Stomach (tissue), 9 donors: ENCODE data around the gene IPMK. TPM values are rescaled to one million over a fixed set of nuclear protein-coding genes. Genes with fewer than 3 reads are reported as not detected.

Experiments
- DNase-seq, 2 donors: peaks; one replicate each; pipeline versions ENCODE4 v3.0.0 to v3.0.0-alpha.2; 2013 to 2019
- H3K27ac ChIP-seq, 5 donors: fragments of 200-600 bp in 4 of 5; sonication (generic) in 4 of 5; one replicate each; pipeline ENCODE4 v1.5.1; 2013 to 2019; ENCODE audit warnings: mild to moderate bottlenecking in 1 of 5, moderate library complexity in 1 of 5
- H3K27me3 ChIP-seq, 3 donors: fragments of 200-600 bp; sonication (generic); one replicate each; pipeline ENCODE4 v1.5.1; 2017 to 2019; ENCODE audit warnings: mixed run types in 1 of 3
- H3K36me3 ChIP-seq, 4 donors: fragments of 200-600 bp; sonication (generic); 1 replicate in 3 of 4; 2 replicates in 1 of 4; pipeline ENCODE4 v1.5.1; 2016 to 2019
- H3K4me1 ChIP-seq, 4 donors: fragments of 200-600 bp; sonication (generic); one replicate each; pipeline ENCODE4 v1.5.1; 2016 to 2019
- H3K4me3 ChIP-seq, 4 donors: fragments of 200-600 bp; sonication (generic) in 3 of 4; one replicate each; pipeline ENCODE4 v1.5.1; 2016 to 2019; ENCODE audit warnings: mild to moderate bottlenecking in 1 of 4
- H3K9me3 ChIP-seq, 4 donors: fragments of 200-600 bp; sonication (generic); one replicate each; pipeline ENCODE4 v1.5.1; 2016 to 2019
- EP300 ChIP-seq: sonication (generic); formaldehyde crosslinking; IDR thresholded peaks from one replicate; pipeline ENCODE4 v1.6.1; 2017; ENCODE audit warnings: antibody characterized with exemption
- POLR2A ChIP-seq, 4 donors: fragments of 450-650 bp; IDR thresholded peaks; one replicate each; pipeline ENCODE4 v1.6.1; 2016; ENCODE audit warnings: antibody characterized with exemption in 4 of 4, control low read depth in 2 of 4, mild to moderate bottlenecking in 1 of 4, moderate library complexity in 1 of 4
- POLR2AphosphoS5 ChIP-seq, 3 donors: sonication (generic); formaldehyde crosslinking; IDR thresholded peaks; one replicate each; pipeline ENCODE4 v1.6.1; 2016; ENCODE audit warnings: antibody characterized with exemption in 3 of 3
- WGBS, 5 donors: extraction: QIAGEN DNeasy Blood & Tissue Kit in 3 of 5; methylation state at CpG; one replicate each; pipeline versions ENCODE4 v1.1.5 to v1.1.7; 2013 to 2018; 5-methylcytosine and 5-hydroxymethylcytosine counted together
- intact Hi-C: fragments of 100-400 bp; cut with DNase I; formaldehyde crosslinking; loops from one replicate; pipeline ENCODE4 v1.15.1; 2023; ENCODE audit warnings: low total_unique reads
- polyA plus RNA-seq, 3 donors: library from polyadenylated mRNA; stranded (reverse); fragments of 200-250 nt; gene quantifications; one replicate each; pipeline ENCODE4 v1.2.3, GENCODE V29; 2013
- total RNA-seq, 5 donors: library from RNA; depleted of rRNA; stranded (reverse); fragments of >200 nt; gene quantifications; one replicate each; pipeline versions ENCODE4 v1.1.0 to v1.2.3, GENCODE V29; 2014 to 2016
- TF ChIP-seq, protein P1 (sequence below), 7 experiments: fragments of 450-650 bp in 4 of 7; fragments of 200-600 bp in 3 of 7; sonication (generic) in 3 of 7; IDR thresholded peaks; one replicate each; pipeline ENCODE4 v1.5.1; 2016 to 2019; ENCODE audit warnings: antibody characterized with exemption in 7 of 7, control low read depth in 2 of 7, mild to moderate bottlenecking in 1 of 7
- donor health status: healthy with polysubstance abuse.
- donor health status: Bipolar disorder and iron deficiency.
- donor health status: healthy.

IPMK gene
- total and polyA plus RNA-seq, 8 donors = 1.8 to 15.6 (median 4.1) TPM; not detected in 1

DNA sequence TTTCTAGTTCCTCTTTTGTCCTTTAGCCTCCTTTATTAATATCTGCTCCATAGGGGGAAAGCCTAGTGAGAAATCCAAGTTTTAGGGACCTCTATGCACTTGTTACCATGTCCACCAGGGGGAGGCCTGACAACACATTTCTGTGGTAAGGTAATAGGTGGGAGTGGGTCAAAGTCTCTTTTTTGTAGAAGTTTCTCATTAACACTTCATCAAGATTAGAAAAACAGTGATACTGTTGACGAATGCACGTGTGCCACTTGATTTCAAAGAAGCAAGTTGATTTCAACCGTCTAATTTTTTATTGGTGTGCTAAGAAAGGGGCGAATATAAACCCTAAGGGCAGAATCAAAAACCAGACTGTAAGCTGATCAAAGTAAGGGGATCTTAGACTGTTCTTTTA lies 31.9 kb upstream of the IPMK start:
- WGBS, 5 donors = 10 to 16% (median 13%) methylated on average over 4 of the region's 4 CpGs
- H3K27me3 ChIP-seq = peaks cover 0 to 13% (median 0%) of the 10 kb centered on the region in 3 donors
- H3K4me1 ChIP-seq = peaks cover 0 to 6% (median 0%) of the 10 kb centered on the region in 4 donors
- no peak for TF ChIP-seq POLR2A (IDR thresholded peaks at IDR 0.05)
- no peak for TF ChIP-seq POLR2AphosphoS5 (IDR thresholded peaks at IDR 0.05)
- TF ChIP-seq, protein P1, sequence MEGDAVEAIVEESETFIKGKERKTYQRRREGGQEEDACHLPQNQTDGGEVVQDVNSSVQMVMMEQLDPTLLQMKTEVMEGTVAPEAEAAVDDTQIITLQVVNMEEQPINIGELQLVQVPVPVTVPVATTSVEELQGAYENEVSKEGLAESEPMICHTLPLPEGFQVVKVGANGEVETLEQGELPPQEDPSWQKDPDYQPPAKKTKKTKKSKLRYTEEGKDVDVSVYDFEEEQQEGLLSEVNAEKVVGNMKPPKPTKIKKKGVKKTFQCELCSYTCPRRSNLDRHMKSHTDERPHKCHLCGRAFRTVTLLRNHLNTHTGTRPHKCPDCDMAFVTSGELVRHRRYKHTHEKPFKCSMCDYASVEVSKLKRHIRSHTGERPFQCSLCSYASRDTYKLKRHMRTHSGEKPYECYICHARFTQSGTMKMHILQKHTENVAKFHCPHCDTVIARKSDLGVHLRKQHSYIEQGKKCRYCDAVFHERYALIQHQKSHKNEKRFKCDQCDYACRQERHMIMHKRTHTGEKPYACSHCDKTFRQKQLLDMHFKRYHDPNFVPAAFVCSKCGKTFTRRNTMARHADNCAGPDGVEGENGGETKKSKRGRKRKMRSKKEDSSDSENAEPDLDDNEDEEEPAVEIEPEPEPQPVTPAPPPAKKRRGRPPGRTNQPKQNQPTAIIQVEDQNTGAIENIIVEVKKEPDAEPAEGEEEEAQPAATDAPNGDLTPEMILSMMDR (IDR thresholded peaks at IDR 0.05) = peak in 5 of 7 experiments; percentile 36 to 75 (median 63)
- no peak for TF ChIP-seq EP300
- no peak overlapping the region for H3K4me3 ChIP-seq
- peak; percentile 58 to 81 for DNase-seq
- H3K9me3 ChIP-seq = no peaks in the 10 kb centered on the region
- no peak overlapping the region for H3K27ac ChIP-seq
- no peaks in the 10 kb centered on the region for H3K36me3 ChIP-seq
- intact Hi-C loops = no loop called here

DNA sequence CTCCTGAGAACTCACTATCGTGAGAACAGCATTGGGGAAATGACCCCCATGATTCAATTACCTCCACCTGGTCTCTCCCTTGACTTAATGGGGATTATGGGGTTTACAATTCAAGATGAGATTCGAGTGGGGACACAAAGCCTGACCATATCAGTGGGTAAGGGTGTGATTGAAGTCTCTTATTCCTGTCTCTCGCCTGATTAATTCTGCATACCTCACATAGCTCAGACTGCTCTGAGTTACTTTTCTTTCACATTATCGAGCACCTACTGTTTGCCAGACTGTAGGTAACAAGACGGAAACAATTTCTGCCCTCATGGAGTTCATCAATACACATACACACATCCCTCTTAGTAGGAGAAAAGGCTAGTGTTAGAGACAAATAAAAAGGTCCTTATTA lies 26.3 kb upstream of the IPMK start:
- TF ChIP-seq POLR2A (IDR thresholded peaks at IDR 0.05) (no peak), EP300 (no peak), POLR2AphosphoS5 (IDR thresholded peaks at IDR 0.05) (no peak)
- TF ChIP-seq, protein P1 (IDR thresholded peaks at IDR 0.05) = no peak
- Histone ChIP-seq H3K9me3 (no peaks in the 10 kb centered on the region), H3K27ac (no peak overlapping the region), H3K4me3 (no peak overlapping the region), H3K36me3 (no peaks in the 10 kb centered on the region), H3K4me1 (peaks cover 0 to 9% (median 0%) of the 10 kb centered on the region in 4 donors), H3K27me3 (no peaks in the 10 kb centered on the region)
- intact Hi-C loops = loop anchor here (5.0 kb wide), 1 partner anchor 117 kb away; no protein-coding TSS in a partner anchor
- no peak for DNase-seq
- 76 to 84% (median 80%) methylated on average over 5 of the region's 5 CpGs for WGBS, 5 donors

DNA sequence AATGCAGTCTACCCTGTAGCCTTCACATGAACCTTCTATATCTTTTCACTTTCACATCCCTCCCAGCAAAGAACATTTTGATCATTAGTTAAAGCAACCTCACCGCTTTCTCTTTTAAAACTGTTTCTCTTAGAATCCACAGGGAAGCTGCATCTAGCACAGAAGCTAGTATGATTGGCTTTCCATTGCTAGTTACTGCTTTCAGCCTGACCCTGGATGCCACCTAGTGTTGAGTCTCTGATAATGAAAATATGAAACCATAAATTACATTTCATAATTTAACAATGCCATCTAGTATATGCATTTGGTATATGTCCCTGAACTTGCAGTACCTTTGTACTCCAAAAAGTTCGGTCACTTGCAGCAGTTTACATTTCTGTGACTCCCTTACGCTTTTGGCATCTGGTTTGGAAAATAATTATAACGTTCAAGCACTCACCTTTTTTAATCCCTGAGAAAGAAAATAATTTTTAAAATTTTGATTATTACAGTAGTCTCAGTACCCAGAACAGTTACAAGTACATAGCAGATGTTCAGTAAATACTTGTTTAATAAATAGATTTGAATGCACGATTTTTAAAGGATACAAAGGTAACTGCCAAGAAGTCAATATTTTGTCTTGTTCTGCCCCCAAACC lies 24.0 kb upstream of the IPMK start:
- Histone ChIP-seq H3K4me1 (peaks cover 0 to 9% (median 0%) of the 10 kb centered on the region in 4 donors), H3K27ac (no peak overlapping the region), H3K36me3 (no peaks in the 10 kb centered on the region), H3K9me3 (no peaks in the 10 kb centered on the region), H3K27me3 (no peaks in the 10 kb centered on the region), H3K4me3 (no peak overlapping the region)
- WGBS, 5 donors = 39 to 58% (median 48%) methylated on average over 5 of the region's 5 CpGs
- intact Hi-C loops = loop anchor here (5.0 kb wide), 1 partner anchor 114 kb away; no protein-coding TSS in a partner anchor
- TF ChIP-seq POLR2A (IDR thresholded peaks at IDR 0.05) (no peak), EP300 (no peak), POLR2AphosphoS5 (IDR thresholded peaks at IDR 0.05) (peak in 1 of 3 donors; percentile 16)
- TF ChIP-seq, protein P1 (IDR thresholded peaks at IDR 0.05) = peak in 5 of 7 experiments; percentile 42 to 76 (median 70)
- DNase-seq = peak in 1 of 2 donors; percentile 82

DNA sequence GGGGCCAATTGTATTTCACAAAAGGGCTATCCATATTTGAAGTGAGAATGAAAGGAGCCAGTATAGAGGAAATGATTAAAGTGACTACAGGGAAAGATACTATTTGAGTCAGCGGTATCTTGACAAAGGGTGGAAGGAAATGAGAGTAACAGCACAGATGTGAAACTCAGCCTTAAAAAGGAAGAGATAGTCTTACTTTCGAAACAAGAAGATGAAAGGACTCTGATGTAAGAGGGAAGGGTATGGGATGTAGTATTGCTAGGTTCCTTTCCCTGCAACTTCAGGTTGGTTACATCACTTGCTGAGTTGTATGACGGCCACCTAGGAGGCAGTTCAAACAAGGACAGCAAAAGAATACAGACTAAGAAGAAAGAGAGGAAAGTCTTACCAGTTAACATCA lies 14.9 kb upstream of the IPMK start:
- TF ChIP-seq, protein P1 (IDR thresholded peaks at IDR 0.05) = no peak
- TF ChIP-seq EP300 (no peak), POLR2AphosphoS5 (IDR thresholded peaks at IDR 0.05) (no peak), POLR2A (IDR thresholded peaks at IDR 0.05) (no peak)
- peak in 1 of 2 donors; percentile 45 for DNase-seq
- 62 to 76% (median 65%) methylated on average over 3 of the region's 3 CpGs for WGBS, 5 donors
- Histone ChIP-seq H3K27me3 (no peaks in the 10 kb centered on the region), H3K4me1 (peaks cover 0 to 29% (median 11%) of the 10 kb centered on the region in 4 donors), H3K36me3 (peaks cover 0 to 15% (median 13%) of the 10 kb centered on the region in 4 donors), H3K4me3 (no peak overlapping the region), H3K27ac (peak overlapping the region in 1 of 5 donors; percentile 52), H3K9me3 (no peaks in the 10 kb centered on the region)
- intact Hi-C loops = no loop called here
